Uterus (tissue), 4 donors: ENCODE results near the gene CLEC4F. TPM values are rescaled to one million over a fixed set of nuclear protein-coding genes. Genes with fewer than 3 reads are reported as not detected.

ENCODE experiments used
- DNase-seq, 2 donors: peaks; one replicate each; pipeline ENCODE4 v3.0.0-alpha.2; 2019 to 2020
- H3K27ac ChIP-seq, 2 donors: fragments of 200-600 bp; sonication (generic); 1 replicate in 1 of 2; 2 replicates in 1 of 2; pipeline ENCODE4 v1.5.1; 2016 to 2018
- H3K27me3 ChIP-seq, 2 donors: fragments of 200-600 bp; sonication (generic); one replicate each; pipeline ENCODE4 v1.5.1; 2018 to 2019; ENCODE audit warnings: control low read depth in 1 of 2
- H3K36me3 ChIP-seq, 2 donors: fragments of 200-600 bp; sonication (generic); one replicate each; pipeline ENCODE4 v1.5.1; 2019; ENCODE audit warnings: control low read depth in 1 of 2
- H3K4me1 ChIP-seq, 2 donors: fragments of 200-600 bp; sonication (generic); one replicate each; pipeline ENCODE4 v1.5.1; 2018 to 2019; ENCODE audit warnings: control low read depth in 1 of 2
- H3K4me3 ChIP-seq, 2 donors: fragments of 200-600 bp; sonication (generic); 1 replicate in 1 of 2; 2 replicates in 1 of 2; pipeline ENCODE4 v1.5.1; 2018 to 2019; ENCODE audit warnings: mild to moderate bottlenecking in 1 of 2
- H3K9me3 ChIP-seq, 2 donors: fragments of 200-600 bp; sonication (generic); one replicate each; pipeline ENCODE4 v1.5.1; 2019; ENCODE audit warnings: control low read depth in 1 of 2
- POLR2A ChIP-seq, 2 donors: fragments of 450-650 bp; IDR thresholded peaks; one replicate each; pipeline ENCODE4 v1.6.1; 2016; ENCODE audit warnings: antibody characterized with exemption in 2 of 2, mild to moderate bottlenecking in 1 of 2, moderate library complexity in 1 of 2
- intact Hi-C: fragments of 100-400 bp; cut with DNase I; formaldehyde crosslinking; loops from one replicate; pipeline ENCODE4 v1.15.1; 2023; ENCODE audit warnings: low total_unique reads
- total RNA-seq, 4 donors: library from RNA; depleted of rRNA in 3 of 4; stranded (reverse); fragments of >200 nt in 3 of 4; gene quantifications; one replicate each; pipeline versions ENCODE4 v1.1.0 to v1.2.4, GENCODE V29; 2014 to 2023
- TF ChIP-seq, protein P1 (sequence below), 4 experiments: fragments of 200-600 bp in 2 of 4; fragments of 450-650 bp in 2 of 4; sonication (generic) in 2 of 4; IDR thresholded peaks; one replicate each; pipeline ENCODE4 v1.5.1; 2016 to 2019; ENCODE audit warnings: antibody characterized with exemption in 4 of 4, mild to moderate bottlenecking in 2 of 4, moderate library complexity in 1 of 4
- donor health status: DM: yes; HTN: yes; CAD: no.

Gene CLEC4F
- total RNA-seq, 4 donors from 2014 or later, result 2.4 to 5.0 (median 2.6) TPM; not detected in 1

DNA sequence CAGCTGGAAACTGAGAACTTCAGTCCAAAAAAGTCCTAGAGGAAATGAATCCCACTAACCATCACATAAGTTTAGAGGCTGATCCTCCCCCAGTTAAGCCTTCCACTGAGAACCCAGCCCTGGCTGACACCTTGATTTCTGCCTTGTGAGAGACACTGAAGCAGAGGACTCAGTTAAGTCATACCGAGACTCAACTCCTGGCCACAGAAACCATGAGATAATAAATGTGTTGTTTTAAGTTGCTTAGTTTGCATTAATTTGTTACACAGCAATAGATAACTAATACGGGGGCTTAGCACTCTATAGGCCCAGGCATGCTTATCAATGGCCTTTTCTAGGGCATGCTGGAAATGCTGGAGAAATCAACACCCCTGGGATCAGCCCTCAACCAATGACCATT, 49.0 kb downstream of the CLEC4F start:
- Histone ChIP-seq H3K9me3 (no peaks in the 10 kb centered on the region), H3K27ac (no peak overlapping the region), H3K4me3 (no peak overlapping the region), H3K4me1 (peaks cover 0 to 13% of the 10 kb centered on the region in 2 donors), H3K36me3 (no peaks in the 10 kb centered on the region), H3K27me3 (peaks cover 0 to 6% of the 10 kb centered on the region in 2 donors)
- DNase-seq, result no peak
- intact Hi-C loops, result no loop called here
- TF ChIP-seq POLR2A (IDR thresholded peaks at IDR 0.05), result no peak
- TF ChIP-seq, protein P1, sequence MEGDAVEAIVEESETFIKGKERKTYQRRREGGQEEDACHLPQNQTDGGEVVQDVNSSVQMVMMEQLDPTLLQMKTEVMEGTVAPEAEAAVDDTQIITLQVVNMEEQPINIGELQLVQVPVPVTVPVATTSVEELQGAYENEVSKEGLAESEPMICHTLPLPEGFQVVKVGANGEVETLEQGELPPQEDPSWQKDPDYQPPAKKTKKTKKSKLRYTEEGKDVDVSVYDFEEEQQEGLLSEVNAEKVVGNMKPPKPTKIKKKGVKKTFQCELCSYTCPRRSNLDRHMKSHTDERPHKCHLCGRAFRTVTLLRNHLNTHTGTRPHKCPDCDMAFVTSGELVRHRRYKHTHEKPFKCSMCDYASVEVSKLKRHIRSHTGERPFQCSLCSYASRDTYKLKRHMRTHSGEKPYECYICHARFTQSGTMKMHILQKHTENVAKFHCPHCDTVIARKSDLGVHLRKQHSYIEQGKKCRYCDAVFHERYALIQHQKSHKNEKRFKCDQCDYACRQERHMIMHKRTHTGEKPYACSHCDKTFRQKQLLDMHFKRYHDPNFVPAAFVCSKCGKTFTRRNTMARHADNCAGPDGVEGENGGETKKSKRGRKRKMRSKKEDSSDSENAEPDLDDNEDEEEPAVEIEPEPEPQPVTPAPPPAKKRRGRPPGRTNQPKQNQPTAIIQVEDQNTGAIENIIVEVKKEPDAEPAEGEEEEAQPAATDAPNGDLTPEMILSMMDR (IDR thresholded peaks at IDR 0.05), result no peak

DNA sequence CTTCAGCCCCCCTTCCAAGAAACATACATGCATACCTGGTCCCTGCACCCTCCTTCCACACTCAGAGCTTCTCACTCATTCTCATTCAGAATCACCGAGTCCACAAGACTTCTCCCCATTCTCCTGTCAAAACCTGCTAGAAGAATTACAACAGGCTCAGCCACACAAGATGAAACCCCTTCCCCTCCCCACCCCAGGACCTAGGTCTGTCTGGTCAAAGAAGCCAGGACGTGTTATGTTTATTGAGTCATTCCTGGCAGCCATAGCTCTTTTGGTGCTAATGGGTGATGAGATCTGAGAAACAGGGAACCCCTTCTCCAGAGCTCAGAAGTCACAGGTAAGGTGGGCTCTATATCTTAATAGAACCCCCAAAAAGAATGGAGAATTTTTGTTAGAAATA, 50.9 kb downstream of the CLEC4F start:
- Histone ChIP-seq H3K27ac (no peak overlapping the region), H3K4me3 (no peak overlapping the region), H3K27me3 (peaks cover 0 to 14% of the 10 kb centered on the region in 2 donors), H3K9me3 (no peaks in the 10 kb centered on the region), H3K36me3 (no peaks in the 10 kb centered on the region), H3K4me1 (peaks cover 0 to 13% of the 10 kb centered on the region in 2 donors)
- intact Hi-C loops, result no loop called here
- no peak for DNase-seq
- TF ChIP-seq POLR2A (IDR thresholded peaks at IDR 0.05), result no peak
- TF ChIP-seq, protein P1 (IDR thresholded peaks at IDR 0.05), result no peak

DNA sequence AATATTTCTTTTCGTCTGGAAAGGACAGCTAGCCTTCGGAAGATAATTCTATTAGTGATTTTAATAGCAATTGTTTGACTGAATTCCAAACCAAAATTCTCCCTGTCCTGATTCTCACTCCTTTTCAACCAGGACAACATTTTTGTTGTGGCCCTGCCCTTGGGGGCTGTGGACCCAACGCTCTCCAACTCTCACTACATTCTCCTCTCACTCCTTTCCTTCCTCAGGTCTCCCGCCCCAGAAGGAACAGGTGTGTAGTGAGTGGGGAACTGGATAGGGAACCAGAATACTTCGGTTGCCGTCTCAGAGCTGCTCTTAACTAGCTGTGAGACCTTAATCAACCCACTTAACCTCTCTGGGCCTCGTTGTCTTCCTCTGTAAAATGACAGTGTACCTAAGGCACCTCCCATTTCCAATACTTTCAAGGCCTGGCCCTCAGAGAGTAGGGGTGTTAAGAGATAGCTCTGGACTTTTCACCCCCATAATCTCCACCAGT, 51.8 kb downstream of the CLEC4F start:
- H3K27ac ChIP-seq, result no peak overlapping the region
- no peaks in the 10 kb centered on the region for H3K36me3 ChIP-seq
- intact Hi-C loops, result no loop called here
- H3K9me3 ChIP-seq, result no peaks in the 10 kb centered on the region
- H3K4me1 ChIP-seq, result peaks cover 0 to 13% of the 10 kb centered on the region in 2 donors
- TF ChIP-seq, protein P1 (IDR thresholded peaks at IDR 0.05), result no peak
- no peak for TF ChIP-seq POLR2A (IDR thresholded peaks at IDR 0.05)
- H3K27me3 ChIP-seq, result peaks cover 0 to 14% of the 10 kb centered on the region in 2 donors
- no peak for DNase-seq
- no peak overlapping the region for H3K4me3 ChIP-seq

DNA sequence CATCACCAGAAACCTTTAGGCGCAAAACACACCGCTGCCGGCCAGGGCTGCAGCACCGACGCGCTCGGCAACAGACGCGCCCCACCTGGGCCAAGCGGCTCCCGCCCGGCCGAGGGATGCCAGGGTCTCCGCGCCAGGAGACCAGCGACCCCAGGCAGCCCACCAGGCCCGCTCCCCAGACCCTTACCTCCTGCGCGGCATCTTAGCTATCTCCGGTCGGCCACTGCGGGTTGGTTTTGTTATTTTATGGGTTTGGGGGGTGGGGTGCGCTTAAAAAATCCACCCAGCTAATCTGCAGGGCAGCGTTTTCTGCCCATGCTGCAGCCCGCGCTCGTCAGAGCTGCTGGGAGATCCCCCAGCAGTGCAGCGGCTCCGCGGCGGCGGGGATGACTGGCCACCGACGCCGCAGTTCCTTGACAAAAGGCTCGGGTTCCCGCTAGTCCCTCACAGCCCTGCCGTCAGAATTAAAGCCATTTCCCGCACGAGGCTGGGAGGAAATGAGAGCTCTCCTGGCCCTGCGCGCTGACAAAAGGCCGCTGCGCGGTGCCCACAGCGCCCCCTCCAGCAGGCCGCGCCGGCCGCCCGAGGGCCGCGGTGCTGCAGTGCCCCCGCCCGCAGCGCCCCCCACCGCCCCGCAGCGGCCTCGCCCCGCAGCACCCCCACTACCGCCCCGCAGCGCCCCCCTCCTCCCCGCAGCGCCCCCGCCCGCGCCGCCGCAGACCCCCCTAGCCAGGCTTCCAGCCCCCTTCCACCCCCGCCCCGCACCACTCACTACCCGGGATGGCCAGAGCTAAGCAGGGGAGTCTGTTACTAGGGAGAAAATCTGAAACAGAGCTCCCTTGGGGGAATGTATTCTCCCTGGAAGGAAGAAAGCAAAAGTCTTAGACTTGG, 52.5 kb downstream of the CLEC4F start, which contains the start of gene ADD2:
Gene ADD2 (minus strand): TSS at position 502 of the 891 bp plus-strand sequence. CDS start 61,792 bp downstream, outside the sequence.
- peak within 1 kb of the TSS; percentile 21 to 29 for H3K4me3 ChIP-seq
- peaks cover 0 to 14% of the 10 kb centered on the region in 2 donors for H3K27me3 ChIP-seq
- H3K27ac ChIP-seq, result no peak within 1 kb of the TSS
- DNase-seq, result no peak
- H3K9me3 ChIP-seq, result no peaks in the 10 kb centered on the region
- H3K36me3 ChIP-seq, result no peaks in the 10 kb centered on the region
- TF ChIP-seq POLR2A (IDR thresholded peaks at IDR 0.05), result no peak
- TF ChIP-seq, protein P1 (IDR thresholded peaks at IDR 0.05), result peak in 1 of 4 experiments; percentile 19
- peaks cover 0 to 13% of the 10 kb centered on the region in 2 donors for H3K4me1 ChIP-seq
- intact Hi-C loops, result no loop called here
